WTC11 (cell line): ENCODE measurements around the gene GPR183.

Experiments used
- CREB1 ChIP-seq: sonication (generic); formaldehyde crosslinking; IDR thresholded peaks from 2 replicates; pipeline ENCODE4 v1.8.0; 2023; ENCODE audit warnings: mild to moderate bottlenecking, missing genetic modification reagents
- CREM ChIP-seq: sonication (generic); formaldehyde crosslinking; IDR thresholded peaks from 2 replicates; pipeline ENCODE4 v1.8.1; 2022; ENCODE audit warnings: mild to moderate bottlenecking, missing genetic modification reagents, moderate library complexity
- FOXK1 ChIP-seq: sonication (generic); formaldehyde crosslinking; IDR thresholded peaks from 2 replicates; pipeline ENCODE4 v1.8.0; 2022; ENCODE audit warnings: mild to moderate bottlenecking, moderate library complexity, missing genetic modification reagents
- JUN ChIP-seq: sonication (generic); formaldehyde crosslinking; IDR thresholded peaks from 2 replicates; pipeline ENCODE4 v1.8.0; 2023; ENCODE audit warnings: mild to moderate bottlenecking, missing genetic modification reagents
- TF ChIP-seq, protein P1 (sequence below): sonication (generic); formaldehyde crosslinking; conservative IDR thresholded peaks from 2 replicates; pipeline ENCODE4 v1.8.1; 2022; ENCODE audit warnings: mild to moderate bottlenecking, missing genetic modification reagents
- TF ChIP-seq, protein P2 (sequence below): fragments of 200-600 bp; IDR thresholded peaks from 2 replicates; pipeline ENCODE4 v1.8.0; 2022; ENCODE audit warnings: antibody characterized with exemption
- TF ChIP-seq, protein P3 (sequence below): sonication (generic); formaldehyde crosslinking; IDR thresholded peaks from 2 replicates; pipeline ENCODE4 v1.8.1; 2023; ENCODE audit warnings: mild to moderate bottlenecking, missing genetic modification reagents, moderate library complexity
- TF ChIP-seq, protein P4 (sequence below): sonication (generic); formaldehyde crosslinking; IDR thresholded peaks from 2 replicates; pipeline ENCODE4 v1.8.1; 2023; ENCODE audit warnings: mild to moderate bottlenecking, moderate library complexity, missing genetic modification reagents
- TF ChIP-seq, protein P5 (sequence below): sonication (generic); formaldehyde crosslinking; IDR thresholded peaks from 2 replicates; pipeline ENCODE4 v1.8.0; 2022; ENCODE audit warnings: mild to moderate bottlenecking, missing genetic modification reagents
- TF ChIP-seq, protein P6 (sequence below): fragments of 250-450 bp; sonication (Bioruptor Pico); IDR thresholded peaks from 2 replicates; pipeline ENCODE4 v1.9.0; 2021; ENCODE audit warnings: mild to moderate bottlenecking

DNA sequence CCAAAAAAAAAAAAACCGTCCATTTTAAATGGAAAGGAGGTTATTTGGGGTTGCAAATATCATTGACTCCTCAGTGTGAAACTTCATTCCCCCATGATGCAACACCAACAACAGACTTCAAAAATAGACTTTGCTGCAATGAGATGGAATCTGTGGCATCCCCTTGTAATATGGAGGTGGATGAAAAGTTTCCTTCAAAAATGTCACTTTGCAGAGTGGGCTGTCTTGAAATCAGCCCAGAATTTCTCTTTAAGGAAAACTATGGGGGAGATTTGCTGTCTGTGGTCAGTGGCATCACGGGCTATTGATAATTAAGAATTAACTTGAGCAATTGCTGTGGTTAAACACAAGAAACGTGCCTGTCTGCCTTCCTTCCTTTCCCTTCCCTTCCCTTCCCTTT lies 50.5 kb downstream of the GPR183 start:
- TF ChIP-seq, protein P1, sequence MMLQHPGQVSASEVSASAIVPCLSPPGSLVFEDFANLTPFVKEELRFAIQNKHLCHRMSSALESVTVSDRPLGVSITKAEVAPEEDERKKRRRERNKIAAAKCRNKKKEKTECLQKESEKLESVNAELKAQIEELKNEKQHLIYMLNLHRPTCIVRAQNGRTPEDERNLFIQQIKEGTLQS (CRISPR knock-in tag): no peak
- TF ChIP-seq, protein P2, sequence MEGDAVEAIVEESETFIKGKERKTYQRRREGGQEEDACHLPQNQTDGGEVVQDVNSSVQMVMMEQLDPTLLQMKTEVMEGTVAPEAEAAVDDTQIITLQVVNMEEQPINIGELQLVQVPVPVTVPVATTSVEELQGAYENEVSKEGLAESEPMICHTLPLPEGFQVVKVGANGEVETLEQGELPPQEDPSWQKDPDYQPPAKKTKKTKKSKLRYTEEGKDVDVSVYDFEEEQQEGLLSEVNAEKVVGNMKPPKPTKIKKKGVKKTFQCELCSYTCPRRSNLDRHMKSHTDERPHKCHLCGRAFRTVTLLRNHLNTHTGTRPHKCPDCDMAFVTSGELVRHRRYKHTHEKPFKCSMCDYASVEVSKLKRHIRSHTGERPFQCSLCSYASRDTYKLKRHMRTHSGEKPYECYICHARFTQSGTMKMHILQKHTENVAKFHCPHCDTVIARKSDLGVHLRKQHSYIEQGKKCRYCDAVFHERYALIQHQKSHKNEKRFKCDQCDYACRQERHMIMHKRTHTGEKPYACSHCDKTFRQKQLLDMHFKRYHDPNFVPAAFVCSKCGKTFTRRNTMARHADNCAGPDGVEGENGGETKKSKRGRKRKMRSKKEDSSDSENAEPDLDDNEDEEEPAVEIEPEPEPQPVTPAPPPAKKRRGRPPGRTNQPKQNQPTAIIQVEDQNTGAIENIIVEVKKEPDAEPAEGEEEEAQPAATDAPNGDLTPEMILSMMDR: no peak
- TF ChIP-seq JUN (CRISPR knock-in tag) (no peak), CREM (no peak), CREB1 (CRISPR knock-in tag) (no peak), FOXK1 (CRISPR knock-in tag) (no peak)
- TF ChIP-seq, protein P3, sequence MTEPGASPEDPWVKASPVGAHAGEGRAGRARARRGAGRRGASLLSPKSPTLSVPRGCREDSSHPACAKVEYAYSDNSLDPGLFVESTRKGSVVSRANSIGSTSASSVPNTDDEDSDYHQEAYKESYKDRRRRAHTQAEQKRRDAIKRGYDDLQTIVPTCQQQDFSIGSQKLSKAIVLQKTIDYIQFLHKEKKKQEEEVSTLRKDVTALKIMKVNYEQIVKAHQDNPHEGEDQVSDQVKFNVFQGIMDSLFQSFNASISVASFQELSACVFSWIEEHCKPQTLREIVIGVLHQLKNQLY (CRISPR knock-in tag): no peak
- TF ChIP-seq, protein P4, sequence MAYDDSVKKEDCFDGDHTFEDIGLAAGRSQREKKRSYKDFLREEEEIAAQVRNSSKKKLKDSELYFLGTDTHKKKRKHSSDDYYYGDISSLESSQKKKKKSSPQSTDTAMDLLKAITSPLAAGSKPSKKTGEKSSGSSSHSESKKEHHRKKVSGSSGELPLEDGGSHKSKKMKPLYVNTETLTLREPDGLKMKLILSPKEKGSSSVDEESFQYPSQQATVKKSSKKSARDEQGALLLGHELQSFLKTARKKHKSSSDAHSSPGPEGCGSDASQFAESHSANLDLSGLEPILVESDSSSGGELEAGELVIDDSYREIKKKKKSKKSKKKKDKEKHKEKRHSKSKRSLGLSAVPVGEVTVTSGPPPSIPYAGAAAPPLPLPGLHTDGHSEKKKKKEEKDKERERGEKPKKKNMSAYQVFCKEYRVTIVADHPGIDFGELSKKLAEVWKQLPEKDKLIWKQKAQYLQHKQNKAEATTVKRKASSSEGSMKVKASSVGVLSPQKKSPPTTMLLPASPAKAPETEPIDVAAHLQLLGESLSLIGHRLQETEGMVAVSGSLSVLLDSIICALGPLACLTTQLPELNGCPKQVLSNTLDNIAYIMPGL (CRISPR knock-in tag): no peak
- TF ChIP-seq, protein P5, sequence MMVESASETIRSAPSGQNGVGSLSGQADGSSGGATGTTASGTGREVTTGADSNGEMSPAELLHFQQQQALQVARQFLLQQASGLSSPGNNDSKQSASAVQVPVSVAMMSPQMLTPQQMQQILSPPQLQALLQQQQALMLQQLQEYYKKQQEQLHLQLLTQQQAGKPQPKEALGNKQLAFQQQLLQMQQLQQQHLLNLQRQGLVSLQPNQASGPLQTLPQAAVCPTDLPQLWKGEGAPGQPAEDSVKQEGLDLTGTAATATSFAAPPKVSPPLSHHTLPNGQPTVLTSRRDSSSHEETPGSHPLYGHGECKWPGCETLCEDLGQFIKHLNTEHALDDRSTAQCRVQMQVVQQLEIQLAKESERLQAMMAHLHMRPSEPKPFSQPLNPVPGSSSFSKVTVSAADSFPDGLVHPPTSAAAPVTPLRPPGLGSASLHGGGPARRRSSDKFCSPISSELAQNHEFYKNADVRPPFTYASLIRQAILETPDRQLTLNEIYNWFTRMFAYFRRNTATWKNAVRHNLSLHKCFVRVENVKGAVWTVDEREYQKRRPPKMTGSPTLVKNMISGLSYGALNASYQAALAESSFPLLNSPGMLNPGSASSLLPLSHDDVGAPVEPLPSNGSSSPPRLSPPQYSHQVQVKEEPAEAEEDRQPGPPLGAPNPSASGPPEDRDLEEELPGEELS: no peak
- TF ChIP-seq, protein P6, sequence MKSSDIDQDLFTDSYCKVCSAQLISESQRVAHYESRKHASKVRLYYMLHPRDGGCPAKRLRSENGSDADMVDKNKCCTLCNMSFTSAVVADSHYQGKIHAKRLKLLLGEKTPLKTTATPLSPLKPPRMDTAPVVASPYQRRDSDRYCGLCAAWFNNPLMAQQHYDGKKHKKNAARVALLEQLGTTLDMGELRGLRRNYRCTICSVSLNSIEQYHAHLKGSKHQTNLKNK (CRISPR knock-in tag): no peak
